KMS-11 (cell line): ENCODE results near the gene TMEM183A.

Experiments used
- H2AFZ ChIP-seq: fragments of 200-600 bp; sonication (generic); 2 replicates; pipeline ENCODE4 v1.6.1; 2016; ENCODE audit warnings: antibody characterized with exemption, mixed run types, low read depth
- H3K27ac ChIP-seq: fragments of 200-600 bp; sonication (generic); 2 replicates; pipeline ENCODE4 v1.6.1; 2016; ENCODE audit warnings: mild to moderate bottlenecking, mixed run types
- H3K27me3 ChIP-seq: fragments of 200-600 bp; sonication (generic); 2 replicates; pipeline ENCODE4 v1.6.1; 2017; ENCODE audit warnings: mild to moderate bottlenecking, low read depth, mixed run types, moderate library complexity; ENCODE audit not compliant: insufficient read depth
- H3K36me3 ChIP-seq: fragments of 200-600 bp; sonication (generic); 2 replicates; pipeline ENCODE4 v1.6.1; 2017; ENCODE audit warnings: mild to moderate bottlenecking, mixed run types; ENCODE audit not compliant: insufficient read depth
- H3K4me1 ChIP-seq: fragments of 200-600 bp; sonication (generic); 2 replicates; pipeline ENCODE4 v1.6.1; 2016; ENCODE audit warnings: mild to moderate bottlenecking, low read depth, mixed run types; ENCODE audit not compliant: poor library complexity, severe bottlenecking
- H3K4me2 ChIP-seq: fragments of 200-600 bp; sonication (generic); 2 replicates; pipeline ENCODE4 v1.7.0; 2016; ENCODE audit warnings: mild to moderate bottlenecking, mixed run types
- H3K4me3 ChIP-seq: fragments of 200-600 bp; sonication (generic); IDR thresholded peaks from 2 replicates; pipeline ENCODE4 v1.6.1; 2017; ENCODE audit warnings: low read depth, low read length, mixed read lengths; ENCODE audit not compliant: insufficient read depth
- H3K79me2 ChIP-seq: fragments of 200-600 bp; sonication (generic); 2 replicates; pipeline ENCODE4 v1.6.1; 2016; ENCODE audit warnings: low read depth, mixed run types; ENCODE audit not compliant: insufficient read depth
- H3K9ac ChIP-seq: fragments of 200-600 bp; sonication (generic); 2 replicates; pipeline ENCODE4 v1.6.1; 2016; ENCODE audit warnings: mild to moderate bottlenecking, mixed run types
- H4K20me1 ChIP-seq: fragments of 200-600 bp; sonication (generic); 2 replicates; pipeline ENCODE4 v1.6.1; 2016; ENCODE audit warnings: mild to moderate bottlenecking, mixed run types; ENCODE audit not compliant: insufficient read depth
- CTCF ChIP-seq: fragments of 200-600 bp; sonication (generic); conservative IDR thresholded peaks from 2 replicates; pipeline ENCODE4 v1.6.1; 2017; ENCODE audit warnings: low read depth, mild to moderate bottlenecking, antibody characterized with exemption, low read length, moderate library complexity, mixed read lengths

Gene TMEM183A

GRCh38 chr1:203046984-203047630 is 39.9 kb downstream of the TMEM183A start:
- Histone ChIP-seq H3K9ac (no peak overlapping the region), H3K36me3 (no peaks in the 10 kb centered on the region), H3K4me3 (no peak overlapping the region), H4K20me1 (no peaks in the 10 kb centered on the region), H3K27me3 (no peaks in the 10 kb centered on the region), H3K79me2 (no peaks in the 10 kb centered on the region), H3K4me2 (no peak overlapping the region), H3K27ac (no peak overlapping the region), H2AFZ (no peak overlapping the region), H3K4me1 (peaks cover 3% of the 10 kb centered on the region)
- TF ChIP-seq CTCF = no peak

GRCh38 chr1:203048086-203048485 is 40.9 kb downstream of the TMEM183A start:
- Histone ChIP-seq H3K79me2 (no peaks in the 10 kb centered on the region), H2AFZ (no peak overlapping the region), H4K20me1 (no peaks in the 10 kb centered on the region), H3K4me3 (no peak overlapping the region), H3K9ac (no peak overlapping the region), H3K4me2 (no peak overlapping the region), H3K27me3 (no peaks in the 10 kb centered on the region), H3K4me1 (no peaks in the 10 kb centered on the region), H3K27ac (no peak overlapping the region), H3K36me3 (no peaks in the 10 kb centered on the region)
- no peak for TF ChIP-seq CTCF

DNA sequence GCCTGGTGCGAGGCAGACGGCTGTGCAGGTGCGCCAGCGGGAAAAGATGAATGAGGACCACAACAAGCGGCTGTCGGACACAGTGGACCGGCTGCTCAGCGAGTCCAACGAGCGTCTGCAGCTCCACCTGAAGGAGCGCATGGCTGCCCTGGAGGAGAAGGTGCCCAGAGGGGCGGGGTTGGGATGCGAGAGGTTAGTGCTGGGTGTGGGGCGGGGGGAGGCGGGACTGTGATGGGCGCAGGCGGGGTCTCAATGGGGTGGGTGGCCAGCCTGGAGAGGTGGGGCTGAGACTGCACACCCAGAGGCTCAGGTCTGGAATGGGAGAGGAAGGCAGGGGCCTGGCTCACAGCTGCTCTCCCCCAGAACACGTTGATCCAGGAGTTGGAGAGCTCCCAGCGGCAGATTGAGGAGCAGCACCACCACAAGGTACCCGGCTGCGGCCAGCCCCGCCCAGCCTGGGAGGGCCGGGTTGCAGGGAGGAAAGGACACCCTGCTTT is 41.4 kb downstream of the TMEM183A start:
- Histone ChIP-seq H3K79me2 (no peaks in the 10 kb centered on the region), H3K27ac (no peak overlapping the region), H3K4me3 (no peak overlapping the region), H3K36me3 (no peaks in the 10 kb centered on the region), H3K9ac (no peak overlapping the region), H4K20me1 (no peaks in the 10 kb centered on the region), H3K4me1 (no peaks in the 10 kb centered on the region), H3K4me2 (no peak overlapping the region), H3K27me3 (no peaks in the 10 kb centered on the region), H2AFZ (no peak overlapping the region)
- TF ChIP-seq CTCF = no peak

GRCh38 chr1:203049077-203049476 is 41.9 kb downstream of the TMEM183A start:
- Histone ChIP-seq H2AFZ (no peak overlapping the region), H3K36me3 (no peaks in the 10 kb centered on the region), H3K4me1 (no peaks in the 10 kb centered on the region), H3K4me3 (no peak overlapping the region), H3K4me2 (no peak overlapping the region), H3K27me3 (no peaks in the 10 kb centered on the region), H3K79me2 (no peaks in the 10 kb centered on the region), H3K27ac (no peak overlapping the region), H3K9ac (no peak overlapping the region), H4K20me1 (no peaks in the 10 kb centered on the region)
- TF ChIP-seq CTCF = no peak
